ENCODE data around the gene GRID2. TPM values are rescaled to one million over a fixed set of nuclear protein-coding genes. Genes with fewer than 3 reads are reported as not detected.

Gene GRID2
- total RNA-seq, 4 donors from 2014 or later, result 0.16 TPM; not detected in 3

- WGBS, 2 donors (ENCODE audit: low coverage in 1 of 2), result 64 to 81% methylated on average over 1 of the region's 1 CpG
- intact Hi-C loops (cut with DNase I; ENCODE audit: low total_unique reads) (no loop called here), in situ Hi-C loops (cut with MboI; ENCODE audit: low pct_ligation_motif_present in 1 of 4, low pct_unique_long_range_greater_than_20kb in 1 of 4, low sequenced_read_pairs in 3 of 4) (no loop called here)
- no peak overlapping the region for H3K27ac ChIP-seq
- no peaks in the 10 kb centered on the region for H3K9me3 ChIP-seq
- TF ChIP-seq EP300 (IDR thresholded peaks at IDR 0.05; ENCODE audit: low read depth) (no peak), POLR2AphosphoS5 (IDR thresholded peaks at IDR 0.05) (no peak), POLR2A (IDR thresholded peaks at IDR 0.05) (no peak), CTCF (IDR thresholded peaks at IDR 0.05) (no peak)
- H3K36me3 ChIP-seq, result no peaks in the 10 kb centered on the region
- no peak overlapping the region for H3K4me3 ChIP-seq
- H3K27me3 ChIP-seq, result no peaks in the 10 kb centered on the region
- H3K4me1 ChIP-seq, result no peaks in the 10 kb centered on the region
- DNase-seq, result no peak
These were observed 1228.5 kb downstream of the GRID2 start for GRCh38 chr4:93532234-93532633.

GRCh38 chr4:93540562-93540961 is 1236.8 kb downstream of the GRID2 start:
- TF ChIP-seq POLR2A (IDR thresholded peaks at IDR 0.05) (no peak), CTCF (IDR thresholded peaks at IDR 0.05) (no peak), POLR2AphosphoS5 (IDR thresholded peaks at IDR 0.05) (no peak), EP300 (IDR thresholded peaks at IDR 0.05; ENCODE audit: low read depth) (no peak)
- in situ Hi-C loops (cut with MboI; ENCODE audit: low pct_ligation_motif_present in 1 of 4, low pct_unique_long_range_greater_than_20kb in 1 of 4, low sequenced_read_pairs in 3 of 4) (no loop called here), intact Hi-C loops (cut with DNase I; ENCODE audit: low total_unique reads) (no loop called here)
- no peak overlapping the region for H3K27ac ChIP-seq
- no peak overlapping the region for H3K4me3 ChIP-seq
- H3K36me3 ChIP-seq, result no peaks in the 10 kb centered on the region
- no peaks in the 10 kb centered on the region for H3K27me3 ChIP-seq
- DNase-seq, result no peak
- H3K4me1 ChIP-seq, result no peaks in the 10 kb centered on the region
- H3K9me3 ChIP-seq, result no peaks in the 10 kb centered on the region

DNA sequence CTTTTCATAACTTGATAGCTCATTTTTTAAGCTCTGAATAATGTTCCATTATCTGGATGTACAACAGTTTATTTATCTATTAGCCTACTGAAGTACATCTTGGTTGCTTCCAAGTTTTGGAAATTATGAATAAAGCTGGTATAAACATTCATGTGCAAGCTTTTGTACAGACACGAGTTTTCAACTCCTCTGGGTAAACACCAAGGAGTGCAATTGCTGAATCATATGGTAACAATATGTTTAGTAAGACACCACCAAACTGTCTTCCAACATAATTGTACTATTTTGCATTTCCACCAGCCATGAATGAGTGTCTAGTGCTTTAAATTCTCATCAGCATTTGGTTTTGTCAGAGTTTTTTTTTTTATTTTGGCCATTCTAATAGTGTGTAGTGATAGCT is 1258.1 kb downstream of the GRID2 start:
- in situ Hi-C loops (cut with MboI; ENCODE audit: low pct_ligation_motif_present in 1 of 4, low pct_unique_long_range_greater_than_20kb in 1 of 4, low sequenced_read_pairs in 3 of 4), result no loop called here
- DNase-seq, result no peak
- intact Hi-C loops (cut with DNase I; ENCODE audit: low total_unique reads), result no loop called here
- no peaks in the 10 kb centered on the region for H3K36me3 ChIP-seq
- H3K4me1 ChIP-seq, result no peaks in the 10 kb centered on the region
- H3K4me3 ChIP-seq, result no peak overlapping the region
- no peak overlapping the region for H3K27ac ChIP-seq
- no peaks in the 10 kb centered on the region for H3K27me3 ChIP-seq
- no peak for TF ChIP-seq EP300 (IDR thresholded peaks at IDR 0.05; ENCODE audit: low read depth)
- TF ChIP-seq CTCF (IDR thresholded peaks at IDR 0.05), result no peak
- no peak for TF ChIP-seq POLR2AphosphoS5 (IDR thresholded peaks at IDR 0.05)
- TF ChIP-seq POLR2A (IDR thresholded peaks at IDR 0.05), result no peak
- H3K9me3 ChIP-seq, result no peaks in the 10 kb centered on the region
- WGBS, 2 donors (ENCODE audit: low coverage in 1 of 2), result 24% methylated on average over 1 of the region's 1 CpG; no CpG with 5 or more reads in 1 of the 2 donors

- in situ Hi-C loops (cut with MboI; ENCODE audit: low pct_ligation_motif_present in 1 of 4, low pct_unique_long_range_greater_than_20kb in 1 of 4, low sequenced_read_pairs in 3 of 4), result no loop called here
- intact Hi-C loops (cut with DNase I; ENCODE audit: low total_unique reads), result no loop called here
These were observed 1265.0 kb downstream of the GRID2 start for GRCh38 chr4:93568758-93569157.

More at GRCh38 chr4:93568758-93569157, 1265.0 kb downstream of the GRID2 start:
- Histone ChIP-seq H3K27me3 (no peaks in the 10 kb centered on the region), H3K27ac (no peak overlapping the region), H3K36me3 (no peaks in the 10 kb centered on the region), H3K4me3 (no peak overlapping the region), H3K9me3 (no peaks in the 10 kb centered on the region), H3K4me1 (no peaks in the 10 kb centered on the region)
- DNase-seq, result no peak
- TF ChIP-seq POLR2AphosphoS5 (IDR thresholded peaks at IDR 0.05), result no peak
- no peak for TF ChIP-seq CTCF (IDR thresholded peaks at IDR 0.05)
- TF ChIP-seq EP300 (IDR thresholded peaks at IDR 0.05; ENCODE audit: low read depth), result no peak
- no peak for TF ChIP-seq POLR2A (IDR thresholded peaks at IDR 0.05)
- 80 to 100% methylated on average over 1 to 4 of the region's 4 CpGs for WGBS, 2 donors (ENCODE audit: low coverage in 1 of 2)

All from transverse colon (tissue), 4 donors.